Endothelial cell (in vitro differentiated cells): Measurements from ENCODE around the gene SEMA3G. TPM values are rescaled to one million over a fixed set of nuclear protein-coding genes. Genes with fewer than 3 reads are reported as not detected.

Experiments used
- DNase-seq: peaks from one replicate; pipeline ENCODE4 v3.0.0; 2021; ENCODE audit warnings: low spot score
- H3K27ac Mint-ChIP-seq: one replicate; pipeline ENCODE4 v1.8.0; 2021; ENCODE audit warnings: mixed read lengths, inconsistent platforms; ENCODE audit not compliant: unreplicated experiment
- H3K27me3 Mint-ChIP-seq: one replicate; pipeline ENCODE4 v1.8.0; 2021; ENCODE audit warnings: mild to moderate bottlenecking, moderate library complexity, mixed read lengths, inconsistent platforms; ENCODE audit not compliant: unreplicated experiment
- H3K36me3 Mint-ChIP-seq: one replicate; pipeline ENCODE4 v1.8.0; 2021; ENCODE audit warnings: mild to moderate bottlenecking, low read depth, mixed read lengths, inconsistent platforms; ENCODE audit not compliant: unreplicated experiment
- H3K4me1 Mint-ChIP-seq: one replicate; pipeline ENCODE4 v1.8.0; 2021; ENCODE audit warnings: mild to moderate bottlenecking, mixed read lengths, inconsistent platforms; ENCODE audit not compliant: unreplicated experiment
- H3K4me3 Mint-ChIP-seq: one replicate; pipeline ENCODE4 v1.8.0; 2021; ENCODE audit warnings: mild to moderate bottlenecking, mixed read lengths, inconsistent platforms; ENCODE audit not compliant: unreplicated experiment
- H3K9me3 Mint-ChIP-seq: one replicate; pipeline ENCODE4 v1.8.0; 2021; ENCODE audit warnings: mixed read lengths, inconsistent platforms; ENCODE audit not compliant: unreplicated experiment
- total RNA-seq: library from RNA; stranded (reverse); fragmentation: NEBNext Ultra II Directional; extraction: Animal tissue kit (Norgen Biotek cat#: 25700); gene quantifications from one replicate; pipeline ENCODE4 v1.2.1, GENCODE V29; 2021; ENCODE audit not compliant: unreplicated experiment
- TF ChIP-seq, protein P1 (sequence below): fragments of 200-600 bp; sonication (generic); IDR thresholded peaks from one replicate; pipeline ENCODE4 v1.5.0; 2021; ENCODE audit warnings: antibody characterized with exemption; ENCODE audit not compliant: unreplicated experiment

Gene SEMA3G
- total RNA-seq, 1 donor from 2014 or later = 175 TPM

- no peak overlapping the region for H3K27ac Mint-ChIP-seq
These were observed 5.8 kb upstream of the SEMA3G start for GRCh38 chr3:52450489-52451236.

GRCh38 chr3:52447512-52448355 lies 2.8 kb upstream of the SEMA3G start:
- Mint-ChIP-seq H3K27me3 (peaks cover 12% of the 10 kb centered on the region), H3K9me3 (no peaks in the 10 kb centered on the region), H3K36me3 (no peaks in the 10 kb centered on the region), H3K4me1 (peaks cover 45% of the 10 kb centered on the region), H3K27ac (no peak overlapping the region), H3K4me3 (no peak overlapping the region)
- TF ChIP-seq, protein P1, sequence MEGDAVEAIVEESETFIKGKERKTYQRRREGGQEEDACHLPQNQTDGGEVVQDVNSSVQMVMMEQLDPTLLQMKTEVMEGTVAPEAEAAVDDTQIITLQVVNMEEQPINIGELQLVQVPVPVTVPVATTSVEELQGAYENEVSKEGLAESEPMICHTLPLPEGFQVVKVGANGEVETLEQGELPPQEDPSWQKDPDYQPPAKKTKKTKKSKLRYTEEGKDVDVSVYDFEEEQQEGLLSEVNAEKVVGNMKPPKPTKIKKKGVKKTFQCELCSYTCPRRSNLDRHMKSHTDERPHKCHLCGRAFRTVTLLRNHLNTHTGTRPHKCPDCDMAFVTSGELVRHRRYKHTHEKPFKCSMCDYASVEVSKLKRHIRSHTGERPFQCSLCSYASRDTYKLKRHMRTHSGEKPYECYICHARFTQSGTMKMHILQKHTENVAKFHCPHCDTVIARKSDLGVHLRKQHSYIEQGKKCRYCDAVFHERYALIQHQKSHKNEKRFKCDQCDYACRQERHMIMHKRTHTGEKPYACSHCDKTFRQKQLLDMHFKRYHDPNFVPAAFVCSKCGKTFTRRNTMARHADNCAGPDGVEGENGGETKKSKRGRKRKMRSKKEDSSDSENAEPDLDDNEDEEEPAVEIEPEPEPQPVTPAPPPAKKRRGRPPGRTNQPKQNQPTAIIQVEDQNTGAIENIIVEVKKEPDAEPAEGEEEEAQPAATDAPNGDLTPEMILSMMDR = no peak
- DNase-seq = no peak

More at GRCh38 chr3:52450489-52451236, 5.8 kb upstream of the SEMA3G start:
- Mint-ChIP-seq H3K9me3 (no peaks in the 10 kb centered on the region), H3K36me3 (peaks cover 5% of the 10 kb centered on the region), H3K4me1 (peaks cover 32% of the 10 kb centered on the region), H3K4me3 (no peak overlapping the region), H3K27me3 (peaks cover 12% of the 10 kb centered on the region)
- DNase-seq = no peak
- TF ChIP-seq, protein P1 = no peak

DNA sequence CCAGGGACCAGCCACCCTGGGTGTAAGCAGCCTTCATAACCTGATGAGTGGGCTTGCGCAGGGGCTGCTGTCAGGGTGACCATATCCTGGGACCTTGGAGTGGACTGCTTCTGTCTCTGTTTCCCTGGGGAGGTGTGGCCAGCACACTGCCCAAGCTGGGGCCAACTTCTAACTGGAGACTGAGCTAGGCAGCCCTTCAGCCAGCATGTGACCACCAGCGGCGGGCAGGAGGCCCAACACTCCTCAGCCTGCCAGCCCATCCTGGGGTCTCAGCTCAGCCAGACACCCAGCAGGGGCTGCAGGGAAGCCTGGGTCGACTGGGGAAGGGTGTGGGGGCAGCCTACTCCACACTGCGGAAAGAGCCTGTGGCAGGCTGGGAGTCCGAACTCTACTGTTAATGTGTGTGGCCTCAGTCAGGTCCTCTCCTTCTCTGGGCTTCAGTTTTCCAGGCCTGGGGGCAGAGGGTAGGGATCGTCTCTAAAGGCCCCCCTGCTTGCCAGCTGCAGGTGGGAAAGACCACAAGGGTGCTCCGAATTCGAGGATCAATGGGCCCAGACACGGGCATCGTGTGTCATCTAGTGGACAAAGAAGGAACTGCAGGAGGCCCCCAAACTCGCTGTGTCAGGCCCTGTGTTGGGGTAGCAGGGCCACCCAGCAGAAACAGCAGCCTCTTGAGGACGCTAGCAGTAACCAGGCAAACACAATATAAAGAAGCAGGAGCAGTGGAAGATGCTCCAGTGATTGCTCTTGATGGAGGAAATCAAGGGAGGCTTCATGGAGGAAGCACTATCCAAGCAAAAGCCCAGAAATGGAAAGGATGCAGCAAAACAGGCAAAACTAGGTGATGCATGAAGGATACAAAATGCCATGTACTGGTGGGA lies 2.0 kb upstream of the SEMA3G start:
- Mint-ChIP-seq H3K27ac (no peak overlapping the region), H3K4me3 (peak overlapping the region; percentile 47), H3K9me3 (no peaks in the 10 kb centered on the region), H3K4me1 (peaks cover 49% of the 10 kb centered on the region), H3K27me3 (peaks cover 12% of the 10 kb centered on the region), H3K36me3 (no peaks in the 10 kb centered on the region)
- TF ChIP-seq, protein P1 = peak; percentile 98
- DNase-seq = peak; percentile 79

DNA sequence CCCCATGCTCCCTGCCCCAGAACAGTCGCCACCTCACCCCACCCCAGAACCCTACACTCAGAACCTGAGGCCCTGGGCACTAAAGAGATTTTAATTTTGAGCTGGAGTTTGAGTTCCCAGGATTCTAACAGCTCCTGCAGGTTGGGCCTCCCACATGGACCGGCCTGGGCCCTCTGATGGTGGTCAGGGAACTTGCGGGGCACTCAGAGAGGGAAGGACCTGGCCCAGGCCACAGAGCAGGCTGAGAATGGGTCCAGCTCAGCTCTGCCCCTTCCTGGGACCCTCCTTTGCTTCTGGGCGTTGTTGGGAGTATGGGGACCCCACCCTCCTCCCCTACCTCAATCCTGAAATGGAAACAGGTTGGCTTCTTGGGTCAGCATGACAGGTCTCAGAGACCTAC lies 1.1 kb upstream of the SEMA3G start:
- TF ChIP-seq, protein P1 = no peak
- no peak for DNase-seq
- Mint-ChIP-seq H3K27ac (no peak overlapping the region), H3K9me3 (no peaks in the 10 kb centered on the region), H3K27me3 (peaks cover 12% of the 10 kb centered on the region), H3K4me1 (peaks cover 51% of the 10 kb centered on the region), H3K36me3 (no peaks in the 10 kb centered on the region), H3K4me3 (no peak overlapping the region)
